Measurements from ENCODE around the gene TMEM200A.

The TMEM200A gene

DNA sequence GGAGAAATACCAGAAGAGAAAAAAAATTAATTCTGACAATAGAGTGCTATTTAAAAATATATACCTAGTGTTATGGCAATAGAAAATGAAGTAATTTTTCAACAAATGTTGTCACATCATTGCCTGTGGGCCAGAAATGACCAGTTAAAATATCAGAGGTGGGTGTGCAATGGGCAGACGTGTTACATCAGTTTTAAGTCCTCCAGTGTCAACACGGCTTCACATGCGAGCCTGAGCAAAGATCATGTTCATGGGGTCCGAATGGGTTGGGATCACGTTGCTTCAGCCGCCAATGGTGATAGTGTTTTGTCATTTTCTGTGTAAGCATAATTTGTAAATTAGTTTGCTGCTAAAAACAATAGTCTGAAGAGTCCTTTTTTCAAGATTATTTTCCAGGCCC is 27.5 kb downstream of the TMEM200A start:
- Mint-ChIP-seq H3K4me3 (no peak overlapping the region), H3K9me3 (no peaks in the 10 kb centered on the region), H3K27me3 (no peaks in the 10 kb centered on the region), H3K27ac (no peak overlapping the region), H3K36me3 (no peaks in the 10 kb centered on the region), H3K4me1 (peaks cover 14% of the 10 kb centered on the region)

DNA sequence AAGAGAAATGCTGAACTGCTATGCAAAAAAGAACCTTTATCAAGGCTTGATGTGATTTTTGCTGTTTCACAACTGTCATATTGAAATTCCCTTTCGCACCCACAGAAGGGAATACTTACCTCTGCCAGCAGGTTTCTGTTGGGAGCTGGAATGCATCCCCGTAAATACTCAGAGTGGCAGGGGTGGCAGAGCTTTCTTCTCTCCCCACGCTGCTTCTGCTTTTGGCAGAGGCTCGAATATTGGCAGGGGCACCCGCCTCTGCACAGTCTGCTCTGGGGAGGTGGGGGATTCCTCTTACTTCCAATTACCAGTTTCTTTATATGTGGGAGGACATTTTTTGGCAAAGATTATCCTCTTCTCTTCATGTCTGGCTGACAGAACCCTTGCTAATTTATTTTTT is 28.4 kb downstream of the TMEM200A start:
- H3K27me3 Mint-ChIP-seq = no peaks in the 10 kb centered on the region
- no peaks in the 10 kb centered on the region for H3K36me3 Mint-ChIP-seq
- no peak overlapping the region for H3K27ac Mint-ChIP-seq
- H3K4me1 Mint-ChIP-seq = peaks cover 14% of the 10 kb centered on the region
- H3K4me3 Mint-ChIP-seq = no peak overlapping the region
- H3K9me3 Mint-ChIP-seq = no peaks in the 10 kb centered on the region

- Mint-ChIP-seq H3K27me3 (no peaks in the 10 kb centered on the region), H3K9me3 (no peaks in the 10 kb centered on the region), H3K27ac (no peak overlapping the region), H3K4me1 (peaks cover 14% of the 10 kb centered on the region), H3K36me3 (no peaks in the 10 kb centered on the region), H3K4me3 (no peak overlapping the region)
These were observed 29.3 kb downstream of the TMEM200A start for GRCh38 chr6:130395164-130395563.

DNA sequence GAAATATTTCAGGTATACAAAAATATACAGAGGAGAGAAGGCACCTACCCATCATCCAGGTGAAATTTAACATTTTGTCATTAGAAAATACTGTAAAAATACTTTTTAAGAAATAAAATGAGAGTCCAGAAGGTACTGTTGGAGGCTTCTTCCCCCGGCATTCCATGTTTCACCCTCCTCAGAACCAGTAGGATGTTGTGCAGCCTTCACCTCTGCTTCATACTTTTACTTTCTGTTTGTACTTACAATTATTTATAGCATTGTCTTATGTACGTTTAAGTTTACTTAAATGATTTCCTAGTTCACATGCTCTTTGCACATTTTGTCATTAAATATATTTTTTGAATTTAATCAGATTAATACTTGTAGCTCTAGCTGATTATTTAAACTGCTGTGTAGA is 30.9 kb downstream of the TMEM200A start:
- Mint-ChIP-seq H3K27me3 (no peaks in the 10 kb centered on the region), H3K36me3 (no peaks in the 10 kb centered on the region), H3K9me3 (no peaks in the 10 kb centered on the region), H3K27ac (no peak overlapping the region), H3K4me1 (peaks cover 20% of the 10 kb centered on the region), H3K4me3 (peak overlapping the region; percentile 51)

- Mint-ChIP-seq H3K36me3 (no peaks in the 10 kb centered on the region), H3K27ac (no peak overlapping the region), H3K27me3 (peaks cover 5% of the 10 kb centered on the region), H3K9me3 (no peaks in the 10 kb centered on the region), H3K4me3 (no peak overlapping the region), H3K4me1 (peaks cover 13% of the 10 kb centered on the region)
These were observed 39.7 kb downstream of the TMEM200A start for GRCh38 chr6:130405549-130405948.

DNA sequence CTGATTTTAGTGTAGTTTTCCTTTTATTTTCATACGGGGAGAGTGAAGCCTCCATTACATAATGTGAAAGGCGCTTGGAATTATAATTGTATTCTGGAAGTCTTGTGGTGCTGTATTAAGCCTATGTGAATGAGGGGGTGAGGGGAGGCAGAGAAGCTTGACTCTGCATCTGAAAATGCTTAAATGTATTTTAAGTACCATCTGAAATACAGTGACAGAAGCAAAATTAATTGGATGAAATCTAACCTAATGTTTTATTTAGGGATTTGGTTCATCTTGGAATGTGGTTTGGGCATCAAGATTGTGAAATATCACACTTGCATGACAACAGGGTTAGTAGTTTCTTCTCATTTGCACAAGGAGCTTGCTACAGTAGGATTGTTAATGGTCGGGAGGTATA is 41.2 kb downstream of the TMEM200A start:
- H3K27me3 Mint-ChIP-seq = peaks cover 5% of the 10 kb centered on the region
- no peaks in the 10 kb centered on the region for H3K9me3 Mint-ChIP-seq
- no peak overlapping the region for H3K4me3 Mint-ChIP-seq
- H3K27ac Mint-ChIP-seq = no peak overlapping the region
- H3K4me1 Mint-ChIP-seq = peaks cover 4% of the 10 kb centered on the region
- no peaks in the 10 kb centered on the region for H3K36me3 Mint-ChIP-seq

DNA sequence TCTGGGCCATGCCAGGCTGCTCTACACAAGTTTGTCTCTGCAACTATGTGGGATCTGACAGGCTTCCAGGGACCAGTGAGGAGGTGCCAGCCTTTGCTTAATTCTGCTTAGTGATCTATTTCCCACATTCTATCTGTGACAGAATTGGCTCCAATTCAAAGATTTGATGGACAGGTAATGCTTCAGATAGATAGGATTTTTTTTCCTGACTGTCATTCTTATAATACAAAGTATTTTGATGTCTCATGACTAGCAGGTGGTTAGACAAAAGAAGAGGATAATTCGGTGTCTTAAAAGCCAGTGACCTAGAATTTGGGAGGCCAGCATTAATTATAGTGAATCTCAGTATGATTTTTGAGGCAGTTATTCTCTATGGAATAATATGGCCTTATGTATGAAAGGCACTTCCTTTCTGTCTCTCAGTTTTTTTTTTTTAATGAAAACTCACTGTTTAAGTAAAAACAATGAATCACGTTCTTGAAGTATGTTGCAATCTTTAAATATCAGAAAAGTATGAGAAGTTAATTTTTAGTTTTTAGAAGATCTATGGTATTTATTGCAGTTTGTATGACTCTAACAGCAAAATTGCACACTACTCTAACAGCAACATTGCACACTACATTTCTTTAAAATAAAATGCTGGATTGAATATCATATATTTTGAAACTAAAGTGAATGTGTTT is 43.7 kb downstream of the TMEM200A start:
- Mint-ChIP-seq H3K27ac (no peak overlapping the region), H3K27me3 (peaks cover 5% of the 10 kb centered on the region), H3K36me3 (peaks cover 4% of the 10 kb centered on the region), H3K4me1 (peaks cover 4% of the 10 kb centered on the region), H3K9me3 (no peaks in the 10 kb centered on the region), H3K4me3 (no peak overlapping the region)

DNA sequence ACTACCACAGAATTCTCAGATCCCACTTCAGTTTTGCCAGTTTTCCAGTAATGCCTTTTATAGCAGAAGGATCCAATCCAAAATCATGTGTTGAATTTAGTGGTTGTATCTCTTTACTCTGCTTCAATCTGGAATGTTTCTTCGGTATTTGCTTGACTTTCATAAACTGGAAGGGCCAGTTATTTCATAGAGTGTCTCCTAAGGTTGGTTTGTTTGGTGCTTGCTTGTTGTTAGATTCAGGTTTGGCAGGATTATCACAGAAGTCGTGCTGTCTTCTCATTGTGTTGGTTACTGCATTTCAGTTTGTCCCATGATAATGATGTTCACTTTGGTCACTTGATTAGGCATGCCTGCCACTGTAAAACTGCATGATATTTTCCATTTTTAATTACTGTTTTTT is 45.7 kb downstream of the TMEM200A start:
- Mint-ChIP-seq H3K27ac (no peak overlapping the region), H3K27me3 (peaks cover 4% of the 10 kb centered on the region), H3K9me3 (no peaks in the 10 kb centered on the region), H3K4me3 (no peak overlapping the region), H3K4me1 (peaks cover 4% of the 10 kb centered on the region), H3K36me3 (peaks cover 4% of the 10 kb centered on the region)

DNA sequence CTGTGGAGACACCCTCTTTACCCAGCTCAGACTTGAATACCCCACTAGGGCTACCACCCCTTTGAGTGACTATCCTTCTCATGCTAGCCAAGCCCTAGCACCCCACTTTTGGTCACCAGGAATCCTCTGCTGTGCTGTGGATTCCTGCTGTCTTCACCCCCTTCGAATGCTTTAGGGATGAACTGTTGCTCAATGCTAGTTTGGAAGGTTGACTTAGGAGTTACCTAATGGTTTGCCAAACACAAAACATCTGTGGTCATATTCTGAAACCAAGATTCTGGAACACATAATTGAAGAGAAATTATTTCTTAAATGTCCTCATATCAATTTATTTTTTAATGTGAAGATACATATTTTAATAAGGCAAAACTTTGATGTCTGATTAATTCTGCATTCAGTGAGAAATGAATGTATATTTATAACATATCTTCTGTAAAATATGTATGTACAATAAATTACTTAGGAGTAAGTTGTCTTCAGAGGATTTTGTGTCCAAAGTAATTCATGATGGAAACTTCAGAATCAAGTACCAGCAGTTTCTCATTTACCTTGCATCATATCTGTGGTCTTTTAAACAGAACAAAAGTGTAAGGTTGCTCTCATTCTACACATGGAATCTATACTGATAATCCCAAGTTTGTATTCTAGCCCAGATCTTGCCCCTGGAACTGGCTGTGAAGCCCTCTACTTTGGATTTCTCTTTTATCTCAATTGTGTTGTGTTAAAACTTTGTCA is 46.9 kb downstream of the TMEM200A start:
- H3K27me3 Mint-ChIP-seq = peaks cover 2% of the 10 kb centered on the region

DNA sequence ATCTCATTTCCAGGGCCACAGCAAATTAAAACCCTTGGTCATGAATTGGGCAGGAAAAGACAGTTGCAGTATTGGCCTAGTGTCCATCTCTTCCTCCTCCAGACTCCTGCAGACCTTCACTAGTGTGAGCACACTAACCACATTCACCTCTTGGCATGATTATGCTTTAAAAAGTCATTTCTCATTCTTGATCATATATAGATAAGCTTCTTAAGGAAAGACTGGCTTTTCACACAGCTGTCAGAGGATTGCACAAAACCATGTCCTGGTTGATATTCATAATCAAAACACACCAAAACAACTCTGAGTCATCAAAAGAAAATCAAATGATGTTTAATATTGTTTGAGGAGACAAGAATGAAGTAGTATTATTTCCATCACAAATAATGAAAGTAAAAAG is 52.1 kb downstream of the TMEM200A start:
- no peaks in the 10 kb centered on the region for H3K4me1 Mint-ChIP-seq
- peaks cover 4% of the 10 kb centered on the region for H3K36me3 Mint-ChIP-seq
- H3K9me3 Mint-ChIP-seq = no peaks in the 10 kb centered on the region
- H3K27me3 Mint-ChIP-seq = no peaks in the 10 kb centered on the region
- H3K4me3 Mint-ChIP-seq = no peak overlapping the region
- no peak overlapping the region for H3K27ac Mint-ChIP-seq

More for the DNA sequence above, 46.9 kb downstream of the TMEM200A start:
- Mint-ChIP-seq H3K4me1 (no peaks in the 10 kb centered on the region), H3K36me3 (peaks cover 4% of the 10 kb centered on the region), H3K27ac (no peak overlapping the region), H3K4me3 (no peak overlapping the region), H3K9me3 (no peaks in the 10 kb centered on the region)

- no peak overlapping the region for H3K4me3 Mint-ChIP-seq
- H3K27me3 Mint-ChIP-seq = no peaks in the 10 kb centered on the region
- H3K27ac Mint-ChIP-seq = no peak overlapping the region
- H3K9me3 Mint-ChIP-seq = no peaks in the 10 kb centered on the region
- no peaks in the 10 kb centered on the region for H3K36me3 Mint-ChIP-seq
- H3K4me1 Mint-ChIP-seq = no peaks in the 10 kb centered on the region
These were observed 55.1 kb downstream of the TMEM200A start for GRCh38 chr6:130420911-130421310.

- H3K4me3 Mint-ChIP-seq = no peak overlapping the region
- H3K4me1 Mint-ChIP-seq = no peaks in the 10 kb centered on the region
- H3K36me3 Mint-ChIP-seq = no peaks in the 10 kb centered on the region
- H3K27me3 Mint-ChIP-seq = no peaks in the 10 kb centered on the region
- H3K27ac Mint-ChIP-seq = no peak overlapping the region
- H3K9me3 Mint-ChIP-seq = no peaks in the 10 kb centered on the region
These were observed 55.8 kb downstream of the TMEM200A start for GRCh38 chr6:130421585-130421984.

- Mint-ChIP-seq H3K36me3 (no peaks in the 10 kb centered on the region), H3K27ac (no peak overlapping the region), H3K4me1 (no peaks in the 10 kb centered on the region)
These were observed 57.2 kb downstream of the TMEM200A start for GRCh38 chr6:130423044-130423443.

DNA sequence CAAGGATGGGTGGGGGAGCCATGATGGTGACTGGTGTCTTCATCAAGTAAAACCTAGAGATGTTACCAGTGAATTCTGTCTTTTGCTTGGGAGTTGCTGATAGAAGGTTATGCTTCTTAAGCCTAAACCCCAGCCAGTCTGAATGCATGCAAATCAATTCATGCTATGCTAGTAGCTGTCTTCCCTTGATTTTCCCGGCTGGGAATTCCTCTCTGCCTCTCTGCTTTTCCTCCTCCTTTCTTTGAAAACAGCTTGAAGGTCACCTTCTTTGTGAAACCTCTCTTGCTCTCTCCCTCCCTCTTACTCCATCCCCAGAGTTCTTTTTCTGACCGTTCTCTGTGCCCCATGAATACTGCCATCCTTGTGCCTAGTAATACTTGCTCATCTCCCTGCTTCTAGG is 58.9 kb downstream of the TMEM200A start:
- no peak overlapping the region for H3K4me3 Mint-ChIP-seq
- H3K27ac Mint-ChIP-seq = no peak overlapping the region
- no peaks in the 10 kb centered on the region for H3K4me1 Mint-ChIP-seq
- no peaks in the 10 kb centered on the region for H3K36me3 Mint-ChIP-seq
- no peaks in the 10 kb centered on the region for H3K9me3 Mint-ChIP-seq
- no peaks in the 10 kb centered on the region for H3K27me3 Mint-ChIP-seq

More at GRCh38 chr6:130423044-130423443, 57.2 kb downstream of the TMEM200A start:
- Mint-ChIP-seq H3K9me3 (no peaks in the 10 kb centered on the region), H3K27me3 (no peaks in the 10 kb centered on the region), H3K4me3 (no peak overlapping the region)

DNA sequence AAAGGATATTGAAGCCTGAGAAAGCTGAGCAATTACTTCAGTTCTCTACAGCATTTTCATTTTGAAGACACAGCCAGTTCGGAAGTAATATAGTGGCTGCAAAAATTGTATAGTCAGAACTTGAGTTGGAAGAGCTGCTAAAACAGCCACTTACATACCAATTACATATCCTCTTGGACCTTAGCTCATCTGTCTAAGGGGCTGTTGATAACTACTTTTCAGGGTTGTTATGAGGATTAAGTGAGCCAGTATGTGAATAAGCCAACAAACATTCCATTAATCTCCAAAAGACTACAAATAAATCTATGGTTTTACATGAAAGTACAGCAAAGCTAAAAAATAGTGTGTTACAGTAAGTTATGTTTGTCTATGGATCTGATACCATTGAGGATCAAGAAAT is 59.7 kb downstream of the TMEM200A start:
- no peak overlapping the region for H3K4me3 Mint-ChIP-seq
- no peaks in the 10 kb centered on the region for H3K4me1 Mint-ChIP-seq
- no peaks in the 10 kb centered on the region for H3K27me3 Mint-ChIP-seq
- no peaks in the 10 kb centered on the region for H3K9me3 Mint-ChIP-seq
- no peaks in the 10 kb centered on the region for H3K36me3 Mint-ChIP-seq
- no peak overlapping the region for H3K27ac Mint-ChIP-seq

- H3K27me3 Mint-ChIP-seq = no peaks in the 10 kb centered on the region
- H3K9me3 Mint-ChIP-seq = no peaks in the 10 kb centered on the region
- no peak overlapping the region for H3K27ac Mint-ChIP-seq
- H3K4me3 Mint-ChIP-seq = no peak overlapping the region
- H3K36me3 Mint-ChIP-seq = no peaks in the 10 kb centered on the region
- H3K4me1 Mint-ChIP-seq = no peaks in the 10 kb centered on the region
These were observed 60.4 kb downstream of the TMEM200A start for GRCh38 chr6:130426066-130426721.
